SKM-1 treated with dmso at 0.1 percent for 144 hours (cell line): ENCODE data around the gene VSIG10.
A peak's percentile ranks its signal among the peaks of the same experiment; 100 is the strongest.
"Not testable (repeated sequence)": the region's sequence is repeated elsewhere in the genome, so short reads cannot be mapped to it uniquely, and the experiment has no call there.

ENCODE experiments used
- DNase-seq: peaks from one replicate; lab custom pipeline; 2025; ENCODE audit not compliant: unreplicated experiment; lab: John Stamatoyannopoulos, UW

The VSIG10 gene

GRCh38 chr12:118103601-118104382 is at the start of gene VSIG10:
TSS of gene VSIG10 (minus strand) at chr12:118104011. CDS start at chr12:118103671, 340 bp downstream.
- DNase-seq, result peak; percentile 30

- DNase-seq, result no peak
Observed at GRCh38 chr12:118151755-118152154, 47.9 kb upstream of the VSIG10 start.

GRCh38 chr12:118150625-118151024 is 46.8 kb upstream of the VSIG10 start:
- no peak for DNase-seq

- DNase-seq, result no peak
Observed at GRCh38 chr12:118148287-118148686, 44.5 kb upstream of the VSIG10 start.

- no peak for DNase-seq
Observed at GRCh38 chr12:118145798-118146156, 42.0 kb upstream of the VSIG10 start.

GRCh38 chr12:118145113-118145797 is 41.4 kb upstream of the VSIG10 start:
- DNase-seq, result no peak

- no peak for DNase-seq
Observed at GRCh38 chr12:118144499-118144898, 40.7 kb upstream of the VSIG10 start.

- no peak for DNase-seq
Observed at GRCh38 chr12:118140825-118141224, 37.0 kb upstream of the VSIG10 start.

- DNase-seq, result no peak
Observed at GRCh38 chr12:118137148-118137678, 33.4 kb upstream of the VSIG10 start.

- no peak for DNase-seq
Observed at GRCh38 chr12:118136559-118137003, 32.8 kb upstream of the VSIG10 start.

- peak; percentile 63 for DNase-seq
Observed at GRCh38 chr12:118135788-118136558, 32.2 kb upstream of the VSIG10 start, which contains the start of gene PEBP1. TSS of gene PEBP1 (plus strand) at chr12:118136124. CDS start at chr12:118136210, 86 bp downstream.

GRCh38 chr12:118129436-118129835 is 25.6 kb upstream of the VSIG10 start:
- not testable (repeated sequence) for DNase-seq

GRCh38 chr12:118127867-118128266 is 24.1 kb upstream of the VSIG10 start:
- DNase-seq, result no peak

GRCh38 chr12:118126119-118126757 is 22.4 kb upstream of the VSIG10 start:
- no peak for DNase-seq

- DNase-seq, result no peak
Observed at GRCh38 chr12:118125743-118126118, 21.9 kb upstream of the VSIG10 start.

- DNase-seq, result no peak
Observed at GRCh38 chr12:118124333-118124874, 20.6 kb upstream of the VSIG10 start.

GRCh38 chr12:118122264-118122663 is 18.5 kb upstream of the VSIG10 start:
- no peak for DNase-seq

- DNase-seq, result no peak
Observed at GRCh38 chr12:118120579-118121363, 17.0 kb upstream of the VSIG10 start.

GRCh38 chr12:118119449-118119879 is 15.7 kb upstream of the VSIG10 start:
- DNase-seq, result no peak

GRCh38 chr12:118109088-118109487 is 5.3 kb upstream of the VSIG10 start:
- no peak for DNase-seq
